T47D (cell line): Measurements from ENCODE around the gene TMEM43.

ENCODE experiments used
- DNase-seq, 2 experiments: peaks; one replicate each; pipeline versions ENCODE4 v3.0.0 to v3.0.0-alpha.2; 2011 to 2012; ENCODE audit warnings: low read depth in 1 of 2, low spot score in 1 of 2
- JUND ChIP-seq: IDR thresholded peaks from 2 replicates; pipeline ENCODE4 v1.6.1; 2012; ENCODE audit warnings: low read depth
- in situ Hi-C: cut with HindIII; loops from 2 replicates; pipeline ENCODE4 v1.10.0; 2016; ENCODE audit warnings: low sequenced_read_pairs, low pct_unique_long_range_greater_than_20kb

Gene TMEM43

GRCh38 chr3:14144423-14145075, 19.7 kb downstream of the TMEM43 start:
- DNase-seq = peak; percentile 89 to 93
- peak; percentile 91 for TF ChIP-seq JUND
- in situ Hi-C loops = no loop called here

- in situ Hi-C loops = no loop called here
- DNase-seq = no peak
- no peak for TF ChIP-seq JUND
Observed at GRCh38 chr3:14145236-14145635, 20.4 kb downstream of the TMEM43 start.

GRCh38 chr3:14145670-14146380, 21.0 kb downstream of the TMEM43 start:
- TF ChIP-seq JUND = no peak
- in situ Hi-C loops = no loop called here
- no peak for DNase-seq

GRCh38 chr3:14146381-14147065, 21.7 kb downstream of the TMEM43 start:
- no peak for DNase-seq
- no peak for TF ChIP-seq JUND
- in situ Hi-C loops = no loop called here

- in situ Hi-C loops = no loop called here
- TF ChIP-seq JUND = no peak
- DNase-seq = no peak
Observed at GRCh38 chr3:14147066-14147435, 22.2 kb downstream of the TMEM43 start.

GRCh38 chr3:14147617-14148016, 22.8 kb downstream of the TMEM43 start:
- in situ Hi-C loops = no loop called here
- TF ChIP-seq JUND = no peak
- DNase-seq = no peak

- in situ Hi-C loops = no loop called here
- peak in 1 of 2 experiments; percentile 52 for DNase-seq
- TF ChIP-seq JUND = no peak
Observed at GRCh38 chr3:14148041-14148985, 23.5 kb downstream of the TMEM43 start.

- DNase-seq = no peak
- TF ChIP-seq JUND = no peak
- in situ Hi-C loops = no loop called here
Observed at GRCh38 chr3:14150078-14150477, 25.2 kb downstream of the TMEM43 start.

GRCh38 chr3:14150491-14151230, 25.8 kb downstream of the TMEM43 start:
- in situ Hi-C loops = no loop called here
- no peak for DNase-seq
- TF ChIP-seq JUND = no peak

GRCh38 chr3:14151471-14152083, 26.7 kb downstream of the TMEM43 start:
- in situ Hi-C loops = no loop called here
- DNase-seq = no peak
- TF ChIP-seq JUND = no peak

GRCh38 chr3:14152233-14152962, 27.5 kb downstream of the TMEM43 start:
- in situ Hi-C loops = no loop called here
- TF ChIP-seq JUND = no peak
- peak in 1 of 2 experiments; percentile 29 for DNase-seq
